Panc1 (cell line): ENCODE measurements around the gene THUMPD3. TPM values are rescaled to one million over a fixed set of nuclear protein-coding genes. Genes with fewer than 3 reads are reported as not detected.

Source experiments
- ATAC-seq: fragments of 200-7000 bp; cut with Tn5 transposase; 2 replicates; pipeline ENCODE4 v1.9.1; 2020; ENCODE audit warnings: mild to moderate bottlenecking, moderate library complexity
- BruUV-seq: library from RNA; stranded (reverse); fragments of 400-500 nt; replicated peaks from 2 replicates; lab custom pipeline; 2021; lab: Mats Ljungman, UMichigan
- CTCF ChIA-PET: fragments of 300-600 bp; sonication (Branson Sonifier 250); formaldehyde crosslinking; loops from one replicate; lab custom pipeline; 2022; ENCODE audit warnings: antibody characterized with exemption; lab: Charles Lee
- POLR2A ChIA-PET: fragments of 300-600 bp; sonication (Branson Sonifier 250); formaldehyde crosslinking; loops from one replicate; lab custom pipeline; 2022; ENCODE audit warnings: antibody characterized with exemption; lab: Charles Lee
- DNase-seq: peaks from one replicate; pipeline ENCODE4 v3.0.0-alpha.2; 2010; ENCODE audit warnings: low read depth, low spot score
- H3K27ac ChIP-seq: 2 replicates; pipeline ENCODE4 v1.5.1; 2011; ENCODE audit warnings: mild to moderate bottlenecking, low read length, inconsistent platforms
- H3K27me3 ChIP-seq: fragments of 200-500 bp; sonication (Bioruptor generic); 2 replicates; pipeline ENCODE4 v1.6.0; 2014; ENCODE audit warnings: low read length, inconsistent platforms; ENCODE audit not compliant: control insufficient read depth, insufficient read depth
- H3K36me3 ChIP-seq: fragments of 200-500 bp; sonication (Bioruptor generic); 2 replicates; pipeline ENCODE4 v1.5.1; 2014; ENCODE audit warnings: inconsistent platforms, mild to moderate bottlenecking, low read length, moderate library complexity; ENCODE audit not compliant: control insufficient read depth, insufficient read depth
- H3K4me1 ChIP-seq: 2 replicates; pipeline ENCODE4 v1.5.1; 2011; ENCODE audit warnings: inconsistent platforms, mild to moderate bottlenecking, low read length, moderate library complexity; ENCODE audit not compliant: control insufficient read depth, insufficient read depth
- H3K4me3 ChIP-seq, 2 experiments: 2 replicates each; pipeline ENCODE4 v1.5.1; 2011 to 2012; ENCODE audit warnings: low read depth in 2 of 2, low read length in 2 of 2, mild to moderate bottlenecking in 2 of 2, inconsistent platforms in 1 of 2, moderate library complexity in 1 of 2
- H3K9me3 ChIP-seq: fragments of 200-500 bp; sonication (Bioruptor generic); 2 replicates; pipeline ENCODE4 v1.5.1; 2014; ENCODE audit warnings: low read depth, mild to moderate bottlenecking, inconsistent platforms, low read length, moderate library complexity; ENCODE audit not compliant: control insufficient read depth, insufficient read depth
- CTCF ChIP-seq: fragments of 450-650 bp; IDR thresholded peaks from 2 replicates; pipeline ENCODE4 v1.5.1; 2017; ENCODE audit warnings: mild to moderate bottlenecking
- POLR2AphosphoS5 ChIP-seq: IDR thresholded peaks from 2 replicates; pipeline ENCODE4 v1.6.1; 2012; ENCODE audit warnings: mild to moderate bottlenecking, low read depth, low read length, moderate library complexity
- REST ChIP-seq, 2 experiments: IDR thresholded peaks; 2 replicates each; pipeline ENCODE4 v1.6.1; 2011 to 2012; ENCODE audit warnings: low read depth in 2 of 2, control low read depth in 1 of 2, low read length in 1 of 2, mild to moderate bottlenecking in 1 of 2, moderate library complexity in 1 of 2; ENCODE audit not compliant: insufficient read depth in 1 of 2
- SIN3A ChIP-seq: IDR thresholded peaks from 2 replicates; pipeline ENCODE4 v1.6.1; 2012; ENCODE audit warnings: low read depth, mild to moderate bottlenecking, low read length, moderate library complexity, borderline replicate concordance; ENCODE audit not compliant: insufficient read depth
- TCF7L2 ChIP-seq: IDR thresholded peaks from 2 replicates; pipeline ENCODE4 v1.6.1; 2011; ENCODE audit warnings: mild to moderate bottlenecking, low read depth, low read length, inconsistent platforms
- in situ Hi-C: cut with HindIII; loops from 2 replicates; pipeline ENCODE4 v1.10.0; 2016; ENCODE audit warnings: low sequenced_read_pairs, low pct_unique_long_range_greater_than_20kb
- intact Hi-C: fragments of 100-400 bp; cut with micrococcal nuclease; formaldehyde crosslinking; loops from one replicate; pipeline ENCODE4 v1.10.0; 2022; ENCODE audit not compliant: unreplicated experiment
- total RNA-seq: library from RNA; stranded (reverse); gene quantifications from one replicate; pipeline ENCODE4 v1.2.1, GENCODE V29; 2021; ENCODE audit not compliant: unreplicated experiment

The THUMPD3 gene
- total RNA-seq, 1 experiment from 2014 or later, result 43.5 TPM

DNA sequence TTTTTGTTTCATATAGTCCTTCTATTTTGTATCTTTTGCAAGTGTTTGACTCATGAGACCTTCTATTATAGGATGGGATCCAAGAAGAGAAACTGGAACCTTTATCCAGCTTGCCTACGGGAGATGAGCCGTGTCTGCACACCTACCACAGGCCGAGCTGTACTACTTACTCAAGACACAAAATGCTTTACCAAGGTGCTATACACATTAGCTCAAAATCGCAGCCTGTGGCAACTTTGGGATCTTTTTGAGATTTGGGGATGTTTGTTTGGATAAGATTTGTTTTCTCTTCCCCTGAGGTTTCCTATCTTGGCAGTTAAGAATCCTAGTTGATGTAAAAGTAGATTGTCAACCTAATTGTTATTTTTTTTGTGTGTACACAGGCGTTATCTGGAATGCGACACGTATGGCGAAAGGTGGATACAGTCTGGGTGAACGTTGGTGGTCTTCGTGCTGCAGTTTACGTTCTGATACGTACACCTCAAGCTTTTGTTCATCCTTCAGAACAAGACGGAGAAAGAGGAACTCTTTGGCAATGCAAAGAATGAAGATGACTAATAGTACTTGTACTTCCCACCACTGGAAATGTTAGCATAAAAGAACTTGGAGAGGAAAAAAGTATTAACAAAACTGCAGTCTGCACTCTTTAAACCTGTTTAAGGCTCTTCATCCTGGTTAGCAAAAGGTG, 21.4 kb downstream of the THUMPD3 start:
- in situ Hi-C loops, result no loop called here
- BruUV-seq, result no TSS peak
- Histone ChIP-seq H3K36me3 (peaks cover 31% of the 10 kb centered on the region), H3K4me3 (no peak overlapping the region), H3K4me1 (no peaks in the 10 kb centered on the region), H3K9me3 (no peaks in the 10 kb centered on the region), H3K27ac (peak overlapping the region; percentile 29; the same call in 1 of the 2 replicates), H3K27me3 (no peaks in the 10 kb centered on the region)
- ATAC-seq (no peak), DNase-seq (no peak)
- no peak for TF ChIP-seq CTCF
- TF ChIP-seq REST (IDR thresholded peaks at IDR 0.05; ENCODE audit: insufficient read depth in 1 of 2, low read depth in 2 of 2, low read length in 1 of 2), result no peak
- TF ChIP-seq SIN3A, result no peak
- no peak for TF ChIP-seq POLR2AphosphoS5
- no peak for TF ChIP-seq TCF7L2
- POLR2A ChIA-PET, result no interaction called here
- CTCF ChIA-PET, result no interaction called here
- intact Hi-C loops, result no loop called here

DNA sequence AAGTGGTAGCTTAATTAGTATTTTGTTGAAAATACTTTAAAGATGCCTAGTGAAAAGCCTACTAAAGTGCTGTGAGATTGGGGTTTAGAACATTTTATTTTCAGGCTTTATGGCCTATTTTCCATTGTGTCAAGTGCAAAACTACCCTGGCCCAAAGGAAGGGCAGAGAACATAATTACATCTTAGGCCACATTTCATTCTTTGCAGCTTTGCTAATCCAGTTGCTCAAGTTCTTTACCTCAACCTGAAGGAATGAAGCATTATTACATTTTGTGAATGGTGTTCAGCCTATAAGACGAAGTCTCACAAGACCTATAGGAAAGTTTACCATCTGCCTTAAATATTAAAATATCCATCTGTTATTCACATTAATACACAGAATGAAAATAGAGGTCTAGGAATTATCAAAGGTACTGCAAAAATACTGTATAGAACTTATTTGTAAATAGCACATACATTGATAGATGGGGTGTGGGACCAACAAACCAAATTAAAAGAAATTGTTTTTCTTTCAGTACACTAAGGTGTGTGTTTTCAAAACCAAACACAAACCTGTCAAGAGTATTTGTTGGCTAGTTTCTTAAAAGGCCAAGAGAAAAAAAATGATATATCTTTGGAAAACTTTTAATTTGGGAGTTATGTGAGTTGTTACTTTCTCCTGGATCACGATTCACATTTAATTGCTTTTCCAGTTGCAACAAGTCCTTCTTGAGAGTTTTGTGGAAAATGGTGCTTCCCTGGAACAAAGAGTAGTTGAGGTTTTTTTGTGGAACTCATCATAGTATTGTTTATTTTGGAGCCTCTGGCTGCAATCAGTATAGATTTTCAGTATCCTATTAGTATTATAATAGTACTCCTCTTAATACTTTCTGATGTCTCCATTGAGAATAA, 22.6 kb downstream of the THUMPD3 start:
- Histone ChIP-seq H3K27me3 (no peaks in the 10 kb centered on the region), H3K9me3 (no peaks in the 10 kb centered on the region), H3K27ac (no peak overlapping the region), H3K4me3 (no peak overlapping the region), H3K36me3 (peaks cover 42% of the 10 kb centered on the region), H3K4me1 (no peaks in the 10 kb centered on the region)
- no peak for DNase-seq
- TSS peak; percentile 65 for BruUV-seq
- ATAC-seq, result no peak
- intact Hi-C loops (no loop called here), in situ Hi-C loops (no loop called here)
- ChIA-PET POLR2A (no interaction called here), CTCF (interaction anchor here (0.6 kb wide), 1 partner anchor 12 kb away, joined by 9 read pairs; the partner anchor contains the start of gene SETD5)
- no peak for TF ChIP-seq TCF7L2
- TF ChIP-seq REST (IDR thresholded peaks at IDR 0.05; ENCODE audit: insufficient read depth in 1 of 2, low read depth in 2 of 2, low read length in 1 of 2), result no peak
- TF ChIP-seq SIN3A, result no peak
- TF ChIP-seq CTCF, result no peak
- no peak; the same call in 1 of the 2 replicates for TF ChIP-seq POLR2AphosphoS5
